ENCODE measurements around the gene CARD11.

The CARD11 gene

DNA sequence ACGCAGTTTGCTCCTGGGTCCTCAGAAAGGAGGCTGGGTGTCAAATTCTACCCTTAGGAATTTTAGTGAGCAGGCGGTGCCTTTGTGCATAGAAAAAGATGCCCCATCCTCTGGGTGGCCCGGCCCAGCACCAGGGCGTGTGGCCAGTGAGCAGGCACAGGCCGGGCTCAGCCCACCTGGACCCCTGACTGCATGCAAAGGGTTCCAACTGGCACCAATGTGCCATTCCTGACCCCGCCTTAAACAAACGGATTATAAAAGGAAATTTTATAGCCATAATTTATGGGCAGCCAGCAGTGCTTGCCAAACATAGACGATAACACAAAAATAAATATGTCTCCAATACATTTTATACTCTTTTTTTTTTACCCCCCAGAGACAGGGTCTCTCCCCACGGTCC is 159.5 kb downstream of the CARD11 start:
- CTCF ChIA-PET = interaction anchor here (0.6 kb wide), 1 partner anchor 1748 kb away, joined by 4 read pairs; no protein-coding TSS in a partner anchor
- POLR2A ChIA-PET (ENCODE audit: low non-redundant PET) = no interaction called here

DNA sequence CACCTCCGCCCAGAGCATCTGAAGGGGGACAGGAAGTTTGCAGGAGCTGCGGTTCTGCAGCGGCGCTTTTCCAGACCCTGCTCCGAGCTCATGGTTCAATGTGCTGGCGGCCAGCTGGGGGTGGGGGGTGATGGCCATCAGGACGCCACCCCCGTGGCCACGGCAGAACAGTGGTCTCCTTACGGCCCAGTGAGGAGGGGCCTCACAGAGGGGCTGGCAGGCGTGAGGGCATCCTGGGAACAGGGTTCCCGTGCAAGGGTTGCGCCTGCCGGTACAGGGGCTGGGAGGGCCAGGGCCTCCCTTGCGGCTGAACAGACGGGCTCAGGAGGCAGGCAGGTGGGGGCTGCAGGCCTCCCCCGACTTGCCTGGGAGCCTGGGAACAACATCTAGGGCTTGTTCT is 160.6 kb downstream of the CARD11 start:
- DNase-seq (ENCODE audit: low spot score) = no peak
- no peak overlapping the region for H3K27ac ChIP-seq
- POLR2A ChIA-PET (ENCODE audit: low non-redundant PET) = no interaction called here
- TF ChIP-seq, protein P1, sequence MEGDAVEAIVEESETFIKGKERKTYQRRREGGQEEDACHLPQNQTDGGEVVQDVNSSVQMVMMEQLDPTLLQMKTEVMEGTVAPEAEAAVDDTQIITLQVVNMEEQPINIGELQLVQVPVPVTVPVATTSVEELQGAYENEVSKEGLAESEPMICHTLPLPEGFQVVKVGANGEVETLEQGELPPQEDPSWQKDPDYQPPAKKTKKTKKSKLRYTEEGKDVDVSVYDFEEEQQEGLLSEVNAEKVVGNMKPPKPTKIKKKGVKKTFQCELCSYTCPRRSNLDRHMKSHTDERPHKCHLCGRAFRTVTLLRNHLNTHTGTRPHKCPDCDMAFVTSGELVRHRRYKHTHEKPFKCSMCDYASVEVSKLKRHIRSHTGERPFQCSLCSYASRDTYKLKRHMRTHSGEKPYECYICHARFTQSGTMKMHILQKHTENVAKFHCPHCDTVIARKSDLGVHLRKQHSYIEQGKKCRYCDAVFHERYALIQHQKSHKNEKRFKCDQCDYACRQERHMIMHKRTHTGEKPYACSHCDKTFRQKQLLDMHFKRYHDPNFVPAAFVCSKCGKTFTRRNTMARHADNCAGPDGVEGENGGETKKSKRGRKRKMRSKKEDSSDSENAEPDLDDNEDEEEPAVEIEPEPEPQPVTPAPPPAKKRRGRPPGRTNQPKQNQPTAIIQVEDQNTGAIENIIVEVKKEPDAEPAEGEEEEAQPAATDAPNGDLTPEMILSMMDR (conservative IDR thresholded peaks at IDR 0.05; ENCODE audit: low read depth) = no peak
- CTCF ChIA-PET = interaction anchor here (0.6 to 1.1 kb wide), 2 partner anchors 10 to 1109 kb away, joined by 3 read pairs; no protein-coding TSS in a partner anchor

More for the DNA sequence above, 159.5 kb downstream of the CARD11 start:
- H3K27ac ChIP-seq = no peak overlapping the region
- DNase-seq (ENCODE audit: low spot score) = no peak
- TF ChIP-seq, protein P1 (conservative IDR thresholded peaks at IDR 0.05; ENCODE audit: low read depth) = no peak

DNA sequence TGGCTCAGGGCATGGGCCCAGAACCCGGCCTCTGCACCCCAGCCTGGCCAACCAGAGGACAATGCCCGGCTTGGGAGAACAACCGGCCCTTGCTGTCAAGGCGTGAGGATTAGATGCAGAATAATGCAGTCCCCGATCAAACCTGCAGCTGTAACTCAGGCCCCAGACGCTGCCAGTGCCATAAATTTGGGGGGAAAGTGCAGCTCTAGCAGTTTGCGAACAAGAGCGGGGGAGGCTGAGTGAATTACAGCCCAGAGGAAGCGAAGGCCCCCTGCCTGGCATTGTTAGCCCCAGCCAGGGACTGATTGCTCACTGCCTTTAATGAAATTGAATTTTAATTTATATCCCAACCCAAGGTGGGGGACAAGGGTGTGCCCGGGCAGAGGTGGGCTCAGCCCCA is 161.6 kb downstream of the CARD11 start:
- CTCF ChIA-PET = interaction anchor here (0.6 to 1.1 kb wide), 3 partner anchors 11 to 743 kb away, joined by 3 to 4 read pairs (median 3); no protein-coding TSS in a partner anchor
- POLR2A ChIA-PET (ENCODE audit: low non-redundant PET) = interaction anchor here (0.6 kb wide), 1 partner anchor 155 kb away, joined by 3 read pairs; no protein-coding TSS in a partner anchor

DNA sequence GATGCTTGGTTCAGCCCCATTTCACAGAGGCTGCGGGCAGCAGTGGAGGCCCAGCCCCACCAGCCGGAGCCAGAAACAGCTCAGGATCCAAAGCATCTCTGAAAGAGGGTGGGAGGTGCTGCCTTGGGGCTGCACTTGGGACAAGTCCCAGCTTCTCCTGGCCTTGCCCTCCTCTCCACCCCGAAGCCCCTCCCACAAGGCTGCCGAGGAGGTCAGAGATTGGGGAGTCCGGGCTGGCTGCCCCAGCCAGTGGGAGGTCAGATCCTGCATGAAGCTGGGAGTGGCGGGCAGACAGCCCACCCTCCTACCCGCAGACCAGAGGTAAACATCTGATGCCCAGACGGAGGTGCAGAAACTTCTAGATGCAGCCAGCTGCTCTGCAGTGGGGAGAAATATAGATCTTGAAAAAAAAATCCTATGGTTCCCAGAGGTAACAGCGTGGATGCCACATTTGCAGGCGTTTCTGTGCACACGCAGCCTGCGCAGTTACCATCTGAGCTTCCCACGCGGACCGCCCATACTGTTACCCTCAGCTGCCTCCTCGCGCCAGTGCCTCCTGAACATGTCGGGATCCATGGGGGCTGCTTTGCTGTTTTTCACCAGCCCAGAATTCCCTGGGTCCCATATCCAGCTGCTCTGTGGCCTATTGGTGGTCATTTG is 162.7 kb downstream of the CARD11 start:
- CTCF ChIA-PET = interaction anchor here (0.6 to 0.9 kb wide), 3 partner anchors 9 to 1606 kb away, joined by 3 to 4 read pairs (median 4); no protein-coding TSS in a partner anchor
- DNase-seq (ENCODE audit: low spot score) = no peak
- POLR2A ChIA-PET (ENCODE audit: low non-redundant PET) = no interaction called here
- H3K27ac ChIP-seq = no peak overlapping the region
- TF ChIP-seq, protein P1 (conservative IDR thresholded peaks at IDR 0.05; ENCODE audit: low read depth) = no peak

More for the DNA sequence above, 161.6 kb downstream of the CARD11 start:
- TF ChIP-seq, protein P1 (conservative IDR thresholded peaks at IDR 0.05; ENCODE audit: low read depth) = no peak
- no peak overlapping the region for H3K27ac ChIP-seq
- DNase-seq (ENCODE audit: low spot score) = no peak

DNA sequence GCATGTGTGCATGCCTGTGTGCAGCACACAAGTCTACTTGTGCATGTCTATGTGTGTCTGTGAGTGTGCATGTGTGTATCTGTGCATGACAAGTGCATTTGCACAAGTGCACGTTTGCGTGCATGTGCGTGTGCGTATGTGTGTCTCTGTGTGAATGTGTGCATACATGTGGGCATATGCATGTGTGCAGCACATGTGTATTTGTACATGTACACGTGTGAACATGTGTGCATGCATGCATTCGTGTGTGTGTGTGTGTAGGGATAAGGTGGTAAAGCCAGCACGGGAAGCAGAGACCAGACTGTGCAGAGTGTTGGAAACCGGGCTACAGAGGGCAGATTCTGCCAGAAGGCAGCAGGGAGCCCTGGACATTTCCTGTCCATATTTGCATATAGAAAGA is 163.6 kb downstream of the CARD11 start:
- CTCF ChIA-PET = no interaction called here
- DNase-seq (ENCODE audit: low spot score) = no peak
- POLR2A ChIA-PET (ENCODE audit: low non-redundant PET) = no interaction called here
- no peak overlapping the region for H3K27ac ChIP-seq
- TF ChIP-seq, protein P1 (conservative IDR thresholded peaks at IDR 0.05; ENCODE audit: low read depth) = no peak

DNA sequence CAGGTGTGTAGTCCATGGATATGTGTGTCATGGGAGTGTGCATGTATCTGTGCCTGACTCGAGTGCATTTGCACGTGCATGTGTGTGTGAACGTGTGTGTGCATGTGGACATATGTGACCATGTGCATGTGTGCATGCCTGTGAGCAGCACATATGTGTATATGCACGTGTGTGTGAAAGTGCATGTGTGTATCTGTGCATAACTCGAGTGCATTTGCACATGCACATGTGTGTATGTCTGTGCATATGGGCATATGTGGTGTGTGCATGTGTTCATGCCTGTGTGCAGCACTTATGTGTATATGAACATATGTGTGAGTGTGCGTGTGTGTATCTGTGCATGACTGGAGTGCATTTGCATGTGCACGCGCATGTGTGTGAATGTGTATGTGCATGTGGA is 164.3 kb downstream of the CARD11 start:
- H3K27ac ChIP-seq = no peak overlapping the region
- TF ChIP-seq, protein P1 (conservative IDR thresholded peaks at IDR 0.05; ENCODE audit: low read depth) = no peak
- DNase-seq (ENCODE audit: low spot score) = no peak
- POLR2A ChIA-PET (ENCODE audit: low non-redundant PET) = no interaction called here
- CTCF ChIA-PET = no interaction called here

Measured in RWPE1 (cell line).